NCI-H2196 treated with DMSO at 0.1 percent for 48 hours (cell line): Measurements from ENCODE around the gene AP4S1.

Experiments
- DNase-seq: peaks from one replicate; lab custom pipeline; 2025; ENCODE audit not compliant: unreplicated experiment; lab: John Stamatoyannopoulos, UW

Gene AP4S1

GRCh38 chr14:31025367-31026076 lies at the start of gene AP4S1:
AP4S1 (plus strand) TSS chr14:31025649; CDS start chr14:31066197, 40,548 bp downstream.
- no peak for DNase-seq

- no peak for DNase-seq
Measured at GRCh38 chr14:30977752-30978151, 47.7 kb upstream of the AP4S1 start.

GRCh38 chr14:30980106-30980704 lies 45.2 kb upstream of the AP4S1 start:
- peak; percentile 61 for DNase-seq

GRCh38 chr14:30980980-30981379 lies 44.5 kb upstream of the AP4S1 start:
- no peak for DNase-seq

- no peak for DNase-seq
Measured at GRCh38 chr14:30982533-30982932, 42.9 kb upstream of the AP4S1 start.

- no peak for DNase-seq
Measured at GRCh38 chr14:30983858-30984257, 41.6 kb upstream of the AP4S1 start.

- DNase-seq, result no peak
Measured at GRCh38 chr14:30985796-30986195, 39.7 kb upstream of the AP4S1 start.

GRCh38 chr14:30988509-30988908 lies 36.9 kb upstream of the AP4S1 start:
- DNase-seq, result no peak

- DNase-seq, result no peak
Measured at GRCh38 chr14:30990770-30991169, 34.7 kb upstream of the AP4S1 start.

GRCh38 chr14:30991408-30991807 lies 34.0 kb upstream of the AP4S1 start:
- no peak for DNase-seq

- DNase-seq, result no peak
Measured at GRCh38 chr14:30993071-30993470, 32.4 kb upstream of the AP4S1 start.

GRCh38 chr14:30994681-30995620 lies 30.5 kb upstream of the AP4S1 start:
- no peak for DNase-seq

- no peak for DNase-seq
Measured at GRCh38 chr14:30995689-30996088, 29.8 kb upstream of the AP4S1 start.

GRCh38 chr14:30996892-30997659 lies 28.4 kb upstream of the AP4S1 start:
- DNase-seq, result no peak

- DNase-seq, result no peak
Measured at GRCh38 chr14:30998100-30998706, 27.2 kb upstream of the AP4S1 start.

- no peak for DNase-seq
Measured at GRCh38 chr14:30999038-30999773, 26.2 kb upstream of the AP4S1 start.

GRCh38 chr14:31000629-31001338 lies 24.7 kb upstream of the AP4S1 start:
- no peak for DNase-seq

- DNase-seq, result no peak
Measured at GRCh38 chr14:31001339-31001658, 24.1 kb upstream of the AP4S1 start.

GRCh38 chr14:31003284-31003683 lies 22.2 kb upstream of the AP4S1 start:
- no peak for DNase-seq
